Smooth muscle cell (in vitro differentiated cells): ENCODE data around the gene ACTA1. TPM values are rescaled to one million over a fixed set of nuclear protein-coding genes. Genes with fewer than 3 reads are reported as not detected.

Experiments used
- DNase-seq: peaks from one replicate; lab custom pipeline; 2025; ENCODE audit not compliant: unreplicated experiment; lab: John Stamatoyannopoulos, UW
- H2AFZ ChIP-seq: fragments of 200-600 bp; sonication (generic); 2 replicates; pipeline ENCODE4 v1.6.0; 2016; ENCODE audit warnings: antibody characterized with exemption, low read depth, mild to moderate bottlenecking
- H3F3A ChIP-seq: fragments of 200-600 bp; sonication (generic); 2 replicates; pipeline ENCODE4 v1.6.0; 2017; ENCODE audit warnings: antibody characterized with exemption, low read depth
- H3K27ac ChIP-seq: fragments of 200-600 bp; sonication (generic); 2 replicates; pipeline ENCODE4 v1.5.1; 2016; ENCODE audit warnings: low read depth, mild to moderate bottlenecking
- H3K27me3 ChIP-seq: fragments of 200-600 bp; sonication (generic); 2 replicates; pipeline ENCODE4 v1.6.1; 2016; ENCODE audit warnings: low read depth, mild to moderate bottlenecking
- H3K36me3 ChIP-seq: fragments of 200-600 bp; sonication (generic); 2 replicates; pipeline ENCODE4 v1.5.1; 2016; ENCODE audit warnings: low read depth
- H3K4me1 ChIP-seq: fragments of 200-600 bp; sonication (generic); 2 replicates; pipeline ENCODE4 v1.5.1; 2016; ENCODE audit warnings: low read depth
- H3K4me2 ChIP-seq: fragments of 200-600 bp; sonication (generic); 2 replicates; pipeline ENCODE4 v1.6.0; 2016; ENCODE audit warnings: mild to moderate bottlenecking
- H3K4me3 ChIP-seq: fragments of 200-600 bp; sonication (generic); 2 replicates; pipeline ENCODE4 v1.5.1; 2016; ENCODE audit warnings: mild to moderate bottlenecking
- H3K79me2 ChIP-seq: fragments of 200-600 bp; sonication (generic); 2 replicates; pipeline ENCODE4 v1.6.0; 2016; ENCODE audit warnings: low read depth, mild to moderate bottlenecking
- H3K9ac ChIP-seq: fragments of 200-600 bp; sonication (generic); 2 replicates; pipeline ENCODE4 v1.6.0; 2016; ENCODE audit warnings: low read depth
- H3K9me3 ChIP-seq: fragments of 200-600 bp; sonication (generic); replicated peaks from 2 replicates; pipeline ENCODE4 v1.5.1; 2016; ENCODE audit warnings: low read depth
- H4K20me1 ChIP-seq: fragments of 200-600 bp; sonication (generic); 2 replicates; pipeline ENCODE4 v1.6.0; 2016; ENCODE audit warnings: low read depth
- WGBS: methylation state at CpG from one replicate; pipeline ENCODE4 v1.1.7; 2016; ENCODE audit warnings: low lambda C conversion rate; 5-methylcytosine and 5-hydroxymethylcytosine counted together
- polyA plus RNA-seq: library from polyadenylated mRNA; unstranded; fragments of >200 nt; fragmentation: Nextera tagmentation; extraction: Ambion mirVana; gene quantifications from 2 replicates; pipeline ENCODE4 v1.2.1, GENCODE V29; 2016
- total RNA-seq: library from RNA; depleted of rRNA; stranded (reverse); fragments of >200 nt; gene quantifications from 2 replicates; pipeline ENCODE4 v1.2.3, GENCODE V29; 2014
- TF ChIP-seq, protein P1 (sequence below): fragments of 200-600 bp; sonication (generic); IDR thresholded peaks from 2 replicates; pipeline ENCODE4 v1.5.1; 2017; ENCODE audit warnings: borderline replicate concordance, mild to moderate bottlenecking, antibody characterized with exemption; ENCODE audit not compliant: insufficient read depth, poor library complexity, severe bottlenecking

Gene ACTA1
- total and polyA plus RNA-seq, 2 experiments from 2014 or later: 3.7 to 5.1 TPM

DNA sequence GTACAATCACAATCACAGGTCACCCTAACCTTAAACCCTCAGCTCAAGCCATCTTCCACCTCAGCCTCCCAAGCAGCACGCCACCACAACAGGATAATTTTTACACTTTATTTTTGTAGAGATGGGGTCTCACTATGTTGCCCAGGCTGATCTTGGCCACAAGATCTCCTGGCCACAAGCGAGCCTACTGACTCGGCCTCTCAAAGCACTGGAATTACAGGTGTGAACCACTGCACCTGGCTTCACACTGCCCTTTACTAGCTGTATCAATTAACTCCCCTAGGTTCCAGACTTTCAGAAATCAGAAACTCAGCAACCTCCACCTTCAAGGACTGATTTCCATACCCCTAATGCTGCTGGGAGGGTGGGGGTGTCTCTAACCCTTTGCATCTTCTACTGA, 37.3 kb upstream of the ACTA1 start:
- WGBS: 99% methylated on average over 3 of the region's 3 CpGs
- TF ChIP-seq, protein P1, sequence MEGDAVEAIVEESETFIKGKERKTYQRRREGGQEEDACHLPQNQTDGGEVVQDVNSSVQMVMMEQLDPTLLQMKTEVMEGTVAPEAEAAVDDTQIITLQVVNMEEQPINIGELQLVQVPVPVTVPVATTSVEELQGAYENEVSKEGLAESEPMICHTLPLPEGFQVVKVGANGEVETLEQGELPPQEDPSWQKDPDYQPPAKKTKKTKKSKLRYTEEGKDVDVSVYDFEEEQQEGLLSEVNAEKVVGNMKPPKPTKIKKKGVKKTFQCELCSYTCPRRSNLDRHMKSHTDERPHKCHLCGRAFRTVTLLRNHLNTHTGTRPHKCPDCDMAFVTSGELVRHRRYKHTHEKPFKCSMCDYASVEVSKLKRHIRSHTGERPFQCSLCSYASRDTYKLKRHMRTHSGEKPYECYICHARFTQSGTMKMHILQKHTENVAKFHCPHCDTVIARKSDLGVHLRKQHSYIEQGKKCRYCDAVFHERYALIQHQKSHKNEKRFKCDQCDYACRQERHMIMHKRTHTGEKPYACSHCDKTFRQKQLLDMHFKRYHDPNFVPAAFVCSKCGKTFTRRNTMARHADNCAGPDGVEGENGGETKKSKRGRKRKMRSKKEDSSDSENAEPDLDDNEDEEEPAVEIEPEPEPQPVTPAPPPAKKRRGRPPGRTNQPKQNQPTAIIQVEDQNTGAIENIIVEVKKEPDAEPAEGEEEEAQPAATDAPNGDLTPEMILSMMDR: no peak
- H2AFZ ChIP-seq: no peak overlapping the region
- no peak for DNase-seq
- no peaks in the 10 kb centered on the region for H3K9me3 ChIP-seq
- no peaks in the 10 kb centered on the region for H3K4me1 ChIP-seq
- H3K36me3 ChIP-seq: peaks cover 22% of the 10 kb centered on the region
- H3K4me2 ChIP-seq: no peak overlapping the region
- H3K9ac ChIP-seq: no peak overlapping the region
- no peak overlapping the region for H3K27ac ChIP-seq
- peaks cover 4% of the 10 kb centered on the region for H4K20me1 ChIP-seq
- peaks cover 3% of the 10 kb centered on the region for H3K79me2 ChIP-seq
- no peak overlapping the region for H3K4me3 ChIP-seq
- H3F3A ChIP-seq: no peaks in the 10 kb centered on the region
- H3K27me3 ChIP-seq: no peaks in the 10 kb centered on the region

DNA sequence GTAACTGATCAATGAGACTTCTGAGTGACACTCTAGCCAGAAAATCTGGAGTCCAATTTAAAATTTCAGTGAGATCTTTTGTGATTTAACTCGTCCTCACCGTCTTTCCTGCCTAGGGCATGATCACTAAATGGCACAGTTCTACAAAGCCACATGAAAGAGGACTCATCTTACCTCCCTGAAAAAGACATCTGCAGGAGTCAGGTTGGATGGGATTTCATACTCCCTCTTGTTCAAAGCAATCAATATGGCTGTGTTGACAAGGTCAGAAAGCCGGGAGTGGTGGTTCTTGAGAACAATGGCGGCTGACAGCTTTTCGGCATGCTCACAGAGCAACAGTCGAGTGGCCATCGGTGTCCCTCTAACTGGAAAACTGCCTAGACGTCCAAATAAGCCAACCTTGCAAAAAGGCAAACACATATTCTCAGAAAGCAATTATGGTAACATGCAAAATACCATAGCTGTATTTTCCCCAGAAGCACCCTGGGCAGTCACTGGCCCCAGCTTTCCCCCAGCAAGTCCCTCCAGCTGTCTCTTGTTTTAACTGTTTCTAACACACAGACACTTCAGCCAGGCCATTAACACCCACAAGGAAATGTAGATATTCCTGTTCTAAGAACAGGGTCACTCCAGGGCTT, 36.6 kb upstream of the ACTA1 start:
- no peaks in the 10 kb centered on the region for H3K9me3 ChIP-seq
- H3K4me1 ChIP-seq: no peaks in the 10 kb centered on the region
- 94% methylated on average over 8 of the region's 8 CpGs for WGBS
- TF ChIP-seq, protein P1: no peak
- no peaks in the 10 kb centered on the region for H3K27me3 ChIP-seq
- H3K4me2 ChIP-seq: no peak overlapping the region
- H3K79me2 ChIP-seq: peaks cover 3% of the 10 kb centered on the region
- peaks cover 18% of the 10 kb centered on the region for H3K36me3 ChIP-seq
- H4K20me1 ChIP-seq: peaks cover 4% of the 10 kb centered on the region
- no peak overlapping the region for H2AFZ ChIP-seq
- no peak overlapping the region for H3K9ac ChIP-seq
- H3K27ac ChIP-seq: no peak overlapping the region
- H3F3A ChIP-seq: no peaks in the 10 kb centered on the region
- H3K4me3 ChIP-seq: no peak overlapping the region
- no peak for DNase-seq

DNA sequence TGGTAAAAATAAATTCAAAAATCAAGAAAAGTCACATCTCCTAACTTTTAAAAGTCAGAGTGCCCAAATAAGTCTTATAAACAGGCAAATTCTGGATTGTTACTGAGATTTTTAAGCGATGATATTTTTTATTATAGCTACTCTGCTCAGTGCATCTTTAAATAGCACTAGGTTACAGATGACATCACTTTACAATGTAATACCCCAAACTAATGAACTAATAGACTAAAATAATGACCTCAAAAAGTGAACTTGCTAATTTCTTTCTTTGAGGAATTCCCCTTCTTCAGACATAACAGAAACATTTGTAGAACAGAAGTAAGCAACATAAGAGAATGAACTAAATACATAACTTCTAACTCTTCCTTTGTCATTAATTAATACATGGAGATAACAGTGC, 33.0 kb upstream of the ACTA1 start:
- WGBS: 97% methylated on average over 1 of the region's 1 CpG
- no peaks in the 10 kb centered on the region for H3K27me3 ChIP-seq
- no peak for DNase-seq
- TF ChIP-seq, protein P1: no peak
- no peak overlapping the region for H3K4me2 ChIP-seq
- peaks cover 4% of the 10 kb centered on the region for H4K20me1 ChIP-seq
- H3K36me3 ChIP-seq: peaks cover 21% of the 10 kb centered on the region
- H2AFZ ChIP-seq: no peak overlapping the region
- H3K79me2 ChIP-seq: peaks cover 3% of the 10 kb centered on the region
- H3F3A ChIP-seq: no peaks in the 10 kb centered on the region
- no peaks in the 10 kb centered on the region for H3K9me3 ChIP-seq
- no peak overlapping the region for H3K4me3 ChIP-seq
- no peak overlapping the region for H3K27ac ChIP-seq
- H3K4me1 ChIP-seq: no peaks in the 10 kb centered on the region
- H3K9ac ChIP-seq: no peak overlapping the region

DNA sequence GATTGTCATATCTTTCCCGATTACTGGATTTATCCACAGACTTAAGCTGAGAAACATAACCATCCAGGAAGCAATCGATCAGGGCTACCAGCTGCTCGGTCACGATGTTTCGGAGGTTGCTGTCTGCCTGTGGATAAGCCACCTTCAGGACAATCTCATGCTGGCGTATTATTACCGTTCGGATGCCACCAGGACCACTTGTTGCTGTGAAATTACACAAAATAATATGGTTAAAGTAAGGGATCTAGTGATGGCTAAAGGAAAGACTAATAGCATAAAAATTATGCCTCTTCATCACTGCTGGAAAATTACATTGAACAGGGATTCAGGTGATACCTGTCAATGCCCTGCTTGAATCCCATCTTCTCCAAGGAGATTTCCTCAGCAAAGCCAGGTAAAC, 30.8 kb upstream of the ACTA1 start:
- H3K79me2 ChIP-seq: peaks cover 3% of the 10 kb centered on the region
- H2AFZ ChIP-seq: no peak overlapping the region
- TF ChIP-seq, protein P1: no peak
- no peak overlapping the region for H3K4me2 ChIP-seq
- over 99% methylated on average over 8 of the region's 8 CpGs for WGBS
- H3K27ac ChIP-seq: no peak overlapping the region
- no peak overlapping the region for H3K4me3 ChIP-seq
- no peaks in the 10 kb centered on the region for H3K4me1 ChIP-seq
- no peak overlapping the region for H3K9ac ChIP-seq
- H3K27me3 ChIP-seq: no peaks in the 10 kb centered on the region
- no peak for DNase-seq
- peaks cover 23% of the 10 kb centered on the region for H3K36me3 ChIP-seq
- H3K9me3 ChIP-seq: no peaks in the 10 kb centered on the region
- H4K20me1 ChIP-seq: peaks cover 4% of the 10 kb centered on the region
- H3F3A ChIP-seq: no peaks in the 10 kb centered on the region
